ENCODE measurements around the gene CARD9. TPM values are rescaled to one million over a fixed set of nuclear protein-coding genes. Genes with fewer than 3 reads are reported as not detected.

Gene CARD9
- total RNA-seq, 4 donors from 2014 or later: 0.57 to 1.1 (median 1.0) TPM

GRCh38 chr9:136401173-136401922 lies 27.9 kb upstream of the CARD9 start:
- Histone ChIP-seq H3K36me3 (peaks cover 0 to 67% (median 10%) of the 10 kb centered on the region in 3 donors), H3K4me3 (no peak overlapping the region), H3K27ac (no peak overlapping the region), H3K9me3 (no peaks in the 10 kb centered on the region), H3K4me1 (peaks cover 16 to 52% (median 18%) of the 10 kb centered on the region in 3 donors), H3K27me3 (no peaks in the 10 kb centered on the region)
- TF ChIP-seq CTCF (IDR thresholded peaks at IDR 0.05) (no peak), POLR2A (IDR thresholded peaks at IDR 0.05) (no peak)
- intact Hi-C loops (cut with DNase I): no loop called here
- DNase-seq: no peak
- 88 to 89% methylated on average over 8 to 16 of the region's 18 CpGs for WGBS, 2 donors

GRCh38 chr9:136400038-136400834 lies 26.8 kb upstream of the CARD9 start, which contains the start of gene SNAPC4:
Gene SNAPC4, minus strand, starts transcription at chr9:136400170. Its CDS starts 1,742 bp downstream, at chr9:136398428.
- H3K4me1 ChIP-seq: peaks cover 16 to 41% (median 18%) of the 10 kb centered on the region in 3 donors
- DNase-seq: peak; percentile 23
- TF ChIP-seq CTCF (IDR thresholded peaks at IDR 0.05): peak; percentile 89 to 99 (median 94)
- peak in 1 of 4 donors; percentile 57 for TF ChIP-seq POLR2A (IDR thresholded peaks at IDR 0.05)
- peak within 1 kb of the TSS; percentile 56 to 93 (median 83) for H3K4me3 ChIP-seq
- H3K27ac ChIP-seq: peak within 1 kb of the TSS; percentile 8 to 71 (median 40)
- H3K36me3 ChIP-seq: peaks cover 2 to 67% (median 20%) of the 10 kb centered on the region in 3 donors
- no peaks in the 10 kb centered on the region for H3K9me3 ChIP-seq
- 8% methylated on average over 5 of the region's 71 CpGs; no CpG with 5 or more reads in 1 of the 2 donors for WGBS, 2 donors
- H3K27me3 ChIP-seq: no peaks in the 10 kb centered on the region
- intact Hi-C loops (cut with DNase I): no loop called here

GRCh38 chr9:136399176-136400037 lies 25.9 kb upstream of the CARD9 start:
- no peak for DNase-seq
- peaks cover 9 to 67% (median 27%) of the 10 kb centered on the region in 3 donors for H3K36me3 ChIP-seq
- intact Hi-C loops (cut with DNase I): no loop called here
- no peaks in the 10 kb centered on the region for H3K9me3 ChIP-seq
- H3K4me3 ChIP-seq: peak overlapping the region; percentile 56 to 93 (median 83)
- peaks cover 15 to 33% (median 16%) of the 10 kb centered on the region in 3 donors for H3K4me1 ChIP-seq
- 4 to 5% methylated on average over 8 to 9 of the region's 67 CpGs for WGBS, 2 donors
- H3K27ac ChIP-seq: peak overlapping the region in 3 of 4 donors; percentile 8 to 71 (median 64)
- no peak for TF ChIP-seq POLR2A (IDR thresholded peaks at IDR 0.05)
- TF ChIP-seq CTCF (IDR thresholded peaks at IDR 0.05): no peak
- no peaks in the 10 kb centered on the region for H3K27me3 ChIP-seq

GRCh38 chr9:136398286-136398685 lies 24.8 kb upstream of the CARD9 start:
- no peak overlapping the region for H3K4me3 ChIP-seq
- DNase-seq: no peak
- H3K27ac ChIP-seq: no peak overlapping the region
- no peaks in the 10 kb centered on the region for H3K27me3 ChIP-seq
- intact Hi-C loops (cut with DNase I): no loop called here
- TF ChIP-seq POLR2A (IDR thresholded peaks at IDR 0.05) (no peak), CTCF (IDR thresholded peaks at IDR 0.05) (no peak)
- H3K9me3 ChIP-seq: no peaks in the 10 kb centered on the region
- WGBS, 2 donors: 79 to 91% methylated on average over 5 to 8 of the region's 12 CpGs
- peaks cover 15 to 24% (median 16%) of the 10 kb centered on the region in 3 donors for H3K4me1 ChIP-seq
- peaks cover 12 to 67% (median 30%) of the 10 kb centered on the region in 3 donors for H3K36me3 ChIP-seq

Measured in esophagus squamous epithelium (tissue), 5 donors.